GM19395 (cell line): ENCODE measurements around the gene TMEM44.
"Not testable (repeated sequence)": the region's sequence is repeated elsewhere in the genome, so short reads cannot be mapped to it uniquely, and the experiment has no call there.

Source experiments
- ATAC-seq: cut with Tn5 transposase; IDR thresholded peaks from one replicate; pipeline ENCODE4 v1.9.1; 2021; ENCODE audit warnings: mild to moderate bottlenecking, moderate library complexity; ENCODE audit not compliant: unreplicated experiment

TMEM44 gene

DNA sequence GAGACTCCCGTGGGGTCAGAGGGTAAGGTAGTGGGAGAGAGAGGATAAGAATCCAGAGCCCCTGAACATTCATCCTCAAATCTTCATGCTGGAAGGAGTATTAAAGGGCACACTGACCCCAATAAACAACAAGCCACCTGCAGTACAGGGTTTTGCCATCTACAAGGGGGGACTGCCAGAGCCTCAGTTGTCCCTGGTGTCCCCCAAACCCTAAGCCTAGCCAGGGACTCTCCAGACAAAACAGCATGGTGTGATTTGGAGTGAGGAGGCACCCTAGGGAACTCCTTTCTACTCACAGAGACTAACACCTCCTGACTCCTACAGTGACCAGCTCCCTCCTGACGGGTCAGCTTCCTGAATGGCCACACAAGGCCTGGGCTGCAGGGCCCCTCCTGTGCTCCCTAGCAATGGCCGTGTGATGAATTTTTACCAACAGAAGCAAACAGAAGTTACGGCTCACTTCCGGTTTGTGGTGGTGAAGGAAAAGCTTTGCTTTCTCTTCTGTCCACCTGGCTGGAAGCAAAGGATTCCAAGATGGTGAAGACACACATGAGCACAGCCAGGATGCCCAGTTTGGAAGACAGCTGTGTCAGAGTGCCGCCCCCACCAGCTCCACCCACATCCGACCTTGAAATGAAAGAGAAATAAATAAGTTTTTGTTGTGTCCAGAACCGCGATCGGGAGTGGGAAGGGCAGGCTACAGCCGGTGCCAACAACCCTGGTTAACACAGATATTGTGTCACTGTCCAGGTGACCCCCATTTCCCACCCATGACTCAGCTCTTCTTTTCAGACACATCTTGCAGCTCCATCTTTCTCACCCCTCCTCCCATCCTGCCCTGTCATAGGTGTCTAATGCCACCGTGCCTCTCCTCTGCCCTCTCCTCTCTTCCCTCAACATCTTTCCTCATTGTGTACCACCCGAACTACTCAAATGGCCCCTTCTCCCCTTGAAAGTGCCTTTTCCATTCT, 76.8 kb downstream of the TMEM44 start:
- no peak for ATAC-seq

DNA sequence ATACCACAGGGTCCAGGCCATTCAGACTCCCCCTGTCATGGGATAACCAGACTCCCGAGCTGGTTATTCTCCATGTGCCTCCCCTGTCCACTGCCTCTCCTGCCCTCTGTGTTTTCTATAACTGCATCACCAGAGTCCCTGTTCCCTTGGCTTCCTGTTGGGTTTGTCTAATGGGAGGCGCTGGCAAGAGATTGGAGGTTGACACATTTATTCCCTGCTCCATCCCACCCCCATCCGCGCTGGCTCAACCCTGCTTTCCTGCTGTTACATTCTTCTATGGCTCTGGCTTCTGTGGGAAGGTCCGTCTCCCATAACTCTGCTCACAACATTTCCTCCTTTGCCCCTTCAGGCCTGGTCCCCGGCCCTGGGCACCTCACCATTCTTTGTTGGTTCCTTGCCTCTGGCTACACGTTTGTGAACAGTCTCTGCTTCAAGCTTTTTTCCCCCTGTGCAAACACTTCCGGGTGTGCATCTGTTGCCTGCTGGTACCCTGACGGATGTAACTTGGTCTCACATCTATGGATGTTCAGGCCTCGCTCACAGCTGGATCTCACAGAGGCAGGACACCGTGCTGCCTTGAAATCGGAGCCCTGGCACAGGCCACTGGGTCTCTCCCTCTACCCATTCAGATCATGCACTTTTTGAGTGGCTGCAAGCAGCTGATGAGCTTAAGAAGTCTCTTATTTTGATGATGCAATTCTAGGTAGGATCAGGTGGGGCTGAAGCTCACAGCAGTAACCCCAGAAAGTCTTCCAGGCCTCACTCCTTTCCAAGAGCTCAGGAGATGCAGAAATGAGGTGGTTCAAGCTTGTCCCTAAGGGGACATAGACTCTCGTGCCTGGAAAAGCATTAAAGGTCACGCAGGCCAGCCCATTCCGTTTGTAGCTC, 77.8 kb downstream of the TMEM44 start:
- no peak for ATAC-seq

DNA sequence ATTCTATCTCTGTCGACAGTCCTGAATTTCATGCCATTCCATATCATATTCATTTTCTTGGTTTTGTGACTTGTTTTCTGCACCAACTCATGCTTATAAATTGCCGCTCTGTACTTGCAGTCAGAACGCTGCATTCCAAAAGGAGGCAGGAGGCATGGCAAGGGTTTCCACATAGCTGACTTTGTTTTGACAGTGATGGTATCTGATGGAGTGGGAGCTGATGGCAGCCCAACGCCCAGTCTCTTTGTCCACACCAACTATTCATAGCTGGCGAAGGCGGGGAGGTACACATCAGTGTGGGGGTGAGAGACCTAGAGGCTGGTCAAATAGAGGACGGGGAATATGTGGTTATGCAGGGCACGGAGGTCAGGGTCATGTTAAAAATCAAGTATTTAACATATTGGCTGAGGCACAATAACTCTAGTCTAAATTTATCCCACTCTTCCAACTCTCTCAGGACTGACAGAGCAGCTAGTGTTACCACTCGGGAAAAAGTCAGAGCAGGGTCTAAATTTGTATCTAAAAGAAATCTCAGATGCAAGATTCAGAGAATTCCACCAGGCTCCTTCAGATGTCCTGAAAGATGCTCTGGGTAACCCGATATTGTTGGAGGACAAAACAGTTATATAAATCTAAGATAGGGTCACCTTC, 78.6 kb downstream of the TMEM44 start:
- no peak for ATAC-seq

DNA sequence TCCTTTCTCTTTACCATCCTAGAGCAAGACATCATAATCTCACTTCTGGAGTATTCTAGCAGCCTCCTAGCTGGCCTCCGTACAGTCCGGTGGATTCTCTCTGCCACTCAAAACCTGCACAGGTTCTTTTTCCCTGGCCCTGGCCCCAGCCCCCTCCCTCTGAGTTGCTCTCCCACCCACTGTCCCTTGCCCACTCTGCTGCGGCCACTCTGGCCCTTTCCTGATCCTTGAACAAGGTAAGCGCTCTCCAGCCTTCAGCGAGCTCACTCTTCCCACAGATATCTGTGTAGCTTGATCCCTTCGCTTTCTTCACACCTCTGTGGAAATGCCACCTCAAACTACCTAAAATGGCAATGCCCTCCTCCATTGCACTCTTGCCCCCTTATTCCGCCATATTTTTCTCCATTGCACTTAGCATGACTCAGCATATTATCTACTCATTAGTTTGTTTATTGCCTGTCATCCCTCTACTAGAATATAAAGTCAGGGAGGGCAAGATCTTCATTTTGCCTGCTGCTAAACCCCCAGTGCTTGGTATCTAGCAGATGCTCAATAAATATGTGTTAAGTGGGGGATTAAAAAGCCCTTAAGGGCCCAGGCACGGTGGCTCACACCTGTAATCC, 80.8 kb downstream of the TMEM44 start:
- no peak for ATAC-seq

DNA sequence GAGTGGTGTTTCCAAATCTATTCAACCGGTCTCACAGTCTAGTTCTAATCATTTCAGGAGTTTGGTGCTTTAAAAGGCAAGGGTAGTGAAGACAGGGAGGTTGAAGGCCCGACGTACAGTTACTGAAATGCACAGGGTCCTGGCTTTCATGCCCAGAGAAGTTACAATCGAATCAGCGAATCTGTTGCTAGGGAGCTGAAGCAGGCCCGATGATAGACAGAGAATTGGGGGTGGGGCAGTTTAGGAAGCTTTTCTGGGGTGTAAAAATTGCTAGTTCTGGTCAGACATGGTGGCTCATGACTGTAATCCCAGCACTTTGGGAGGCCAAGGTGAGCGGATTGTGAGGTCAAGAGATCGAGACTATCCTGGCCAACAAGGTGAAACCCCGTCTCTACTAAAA, 83.4 kb downstream of the TMEM44 start:
- ATAC-seq = no peak

DNA sequence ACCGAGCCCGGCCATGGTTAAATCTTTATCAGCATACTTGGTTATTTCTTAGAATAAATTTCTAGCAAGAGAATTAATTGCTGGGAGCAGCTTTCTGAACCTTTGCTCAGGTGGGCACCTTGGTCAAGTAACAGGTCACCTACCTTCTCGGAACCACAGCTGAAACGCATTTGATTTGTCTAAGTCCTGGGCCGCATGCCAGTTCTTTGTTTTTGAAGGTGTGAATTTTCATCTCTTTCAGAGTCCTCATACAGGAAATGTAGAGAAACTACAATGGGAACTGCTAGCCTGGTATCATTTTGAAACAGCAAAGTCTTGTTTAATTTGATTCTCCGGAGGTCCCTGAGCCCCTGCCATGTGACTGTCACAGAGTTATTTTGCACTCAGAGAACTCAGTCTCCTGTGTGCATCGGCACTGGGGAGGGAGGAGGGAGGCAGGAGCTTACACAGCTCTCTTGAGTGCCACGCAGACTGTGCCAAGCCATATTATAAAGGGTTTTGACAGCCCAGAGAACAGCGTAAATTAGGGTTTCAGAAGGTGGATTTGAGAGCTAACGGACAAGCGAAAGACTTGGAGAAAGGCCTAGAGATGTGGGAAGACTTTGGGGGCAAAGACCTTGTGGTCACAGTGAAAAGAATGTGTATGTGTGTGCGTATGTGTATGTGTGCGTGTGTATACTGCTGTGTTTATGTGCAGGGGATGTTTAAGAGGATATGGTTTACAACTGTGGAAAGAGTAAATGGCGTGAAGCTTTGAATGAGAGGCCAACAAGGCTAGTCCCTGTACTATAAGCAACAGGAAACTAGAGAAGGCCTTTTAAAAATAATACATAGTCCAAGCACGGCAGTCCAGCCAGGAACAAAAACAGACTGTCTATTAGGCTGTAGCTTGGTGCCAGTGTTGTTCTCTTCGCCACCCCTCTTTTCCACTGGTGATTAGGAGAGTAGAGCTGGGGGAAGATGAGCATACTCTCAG, 84.6 kb downstream of the TMEM44 start:
- ATAC-seq = no peak

DNA sequence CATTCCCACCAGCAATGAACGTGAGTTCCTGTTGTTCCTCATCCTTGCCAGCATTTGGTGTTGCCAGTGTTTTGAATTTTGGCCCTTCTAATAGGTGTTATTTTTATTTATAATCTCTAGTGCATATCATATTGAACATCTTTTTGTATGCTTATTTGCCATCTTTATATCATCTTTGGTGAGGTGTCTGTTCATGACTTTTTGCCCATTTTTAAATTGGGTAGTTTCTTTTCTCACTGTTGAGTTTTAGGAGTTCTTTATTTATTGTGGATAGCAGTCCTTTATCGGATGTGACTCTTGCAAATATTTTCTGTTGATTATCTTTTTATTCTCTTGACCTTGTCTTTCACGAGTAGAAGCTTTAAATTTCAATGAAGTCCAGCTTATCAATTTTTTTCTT, 86.2 kb downstream of the TMEM44 start:
- no peak for ATAC-seq

DNA sequence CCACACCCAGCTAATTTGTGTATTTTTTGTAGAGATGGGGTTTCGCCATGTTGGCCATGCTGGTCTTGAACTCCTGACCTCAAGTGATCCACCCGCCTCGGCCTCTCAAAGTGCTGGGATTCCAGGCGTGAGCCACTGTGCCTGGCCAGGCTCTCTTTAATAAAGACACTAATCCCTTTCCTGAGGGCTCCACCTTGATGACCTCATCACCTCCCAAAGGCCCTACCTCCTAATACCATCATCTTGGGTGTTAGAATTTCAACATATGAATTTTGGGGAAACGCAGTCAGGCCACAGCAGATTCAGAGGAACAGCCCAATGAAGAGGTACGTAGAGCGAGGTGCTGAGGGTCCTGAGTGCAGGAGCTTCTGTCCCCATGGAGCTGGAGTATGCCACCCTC, 87.7 kb downstream of the TMEM44 start:
- ATAC-seq = not testable (repeated sequence)

DNA sequence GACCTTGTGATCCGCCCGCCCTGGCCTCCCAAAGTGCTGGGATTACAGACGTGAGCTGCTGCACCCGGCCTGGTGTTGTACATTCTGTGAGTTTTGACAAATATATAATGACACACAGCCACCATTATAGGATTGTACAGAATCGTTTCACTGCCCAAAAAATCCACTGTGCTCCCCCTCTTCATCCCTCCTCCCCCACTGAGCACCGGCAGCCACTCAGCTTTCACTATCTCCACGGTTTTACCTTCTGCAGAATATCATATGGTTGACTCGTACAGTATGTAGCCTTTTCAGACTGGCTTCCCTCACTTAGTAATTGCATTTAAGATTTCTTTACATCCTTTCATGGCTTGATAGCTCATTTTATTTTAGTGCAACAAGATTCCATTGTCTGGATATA, 89.7 kb downstream of the TMEM44 start:
- ATAC-seq = no peak

DNA sequence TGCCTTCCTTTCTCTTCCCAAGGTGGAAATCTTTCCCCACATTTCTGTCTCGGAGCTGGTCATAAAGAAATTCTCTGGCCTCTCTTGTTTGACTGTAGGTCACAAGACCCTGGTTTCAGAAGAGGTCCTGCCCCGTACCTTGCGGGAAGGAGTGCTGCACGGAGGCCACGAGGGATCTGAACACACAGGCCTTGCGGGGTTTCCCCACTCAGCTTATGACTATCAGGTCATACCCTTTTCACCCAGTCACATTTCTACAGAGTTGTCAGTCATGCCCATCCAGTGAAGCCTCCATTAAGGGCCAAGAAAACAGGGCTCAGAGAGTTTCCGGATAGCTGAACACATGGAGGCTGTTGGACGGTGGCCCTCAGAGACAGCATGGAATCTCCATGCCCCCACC, 91.7 kb downstream of the TMEM44 start:
- ATAC-seq = no peak

DNA sequence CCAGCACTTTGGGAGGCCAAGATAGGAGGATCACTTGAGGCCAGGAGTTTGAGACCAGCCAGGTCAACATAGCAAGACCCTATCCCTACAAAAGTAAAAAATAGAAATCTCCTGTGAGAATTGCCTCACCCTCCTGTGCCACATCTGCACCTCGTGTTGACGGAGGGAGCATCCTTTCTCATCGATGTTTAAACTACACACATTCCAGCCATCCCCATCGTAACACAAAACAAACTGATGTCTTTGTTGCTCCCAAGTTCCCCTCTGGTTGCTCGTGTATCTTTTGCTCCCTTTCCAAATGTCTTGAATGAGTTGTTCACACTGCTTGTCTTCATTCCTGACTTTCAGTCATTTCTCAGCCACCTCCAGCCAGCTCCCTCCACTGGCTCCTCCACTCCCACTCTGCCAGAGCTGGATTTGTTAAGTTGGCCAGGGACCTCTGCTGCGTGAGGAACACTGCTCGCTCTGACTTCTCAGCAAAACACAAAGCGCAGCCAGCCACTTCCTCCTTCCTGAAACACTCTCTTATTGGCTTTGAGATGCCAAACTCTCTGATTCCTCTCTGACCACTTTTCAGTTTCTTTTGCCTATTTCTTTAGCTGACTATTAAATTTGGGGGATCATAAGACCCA, 92.8 kb downstream of the TMEM44 start:
- ATAC-seq = no peak

DNA sequence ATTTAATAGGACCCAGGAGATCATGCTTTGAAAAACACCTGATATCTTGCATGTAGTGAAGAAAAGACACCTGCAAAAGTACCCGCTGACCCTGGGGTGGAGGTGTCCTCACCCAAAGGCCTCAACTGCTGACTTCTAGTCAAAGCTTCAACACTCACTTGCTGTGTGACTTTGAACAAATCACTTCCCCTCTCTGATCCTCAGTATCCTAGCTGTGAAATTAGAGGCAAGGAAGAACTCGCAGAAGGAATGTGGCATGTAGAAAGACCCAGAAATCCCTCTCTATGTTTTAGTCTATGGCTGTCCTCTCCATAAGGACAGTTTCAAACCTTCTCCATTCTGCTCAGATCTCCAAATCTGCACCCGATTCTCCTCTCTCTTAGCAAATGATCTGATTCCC, 93.7 kb downstream of the TMEM44 start:
- ATAC-seq = no peak

DNA sequence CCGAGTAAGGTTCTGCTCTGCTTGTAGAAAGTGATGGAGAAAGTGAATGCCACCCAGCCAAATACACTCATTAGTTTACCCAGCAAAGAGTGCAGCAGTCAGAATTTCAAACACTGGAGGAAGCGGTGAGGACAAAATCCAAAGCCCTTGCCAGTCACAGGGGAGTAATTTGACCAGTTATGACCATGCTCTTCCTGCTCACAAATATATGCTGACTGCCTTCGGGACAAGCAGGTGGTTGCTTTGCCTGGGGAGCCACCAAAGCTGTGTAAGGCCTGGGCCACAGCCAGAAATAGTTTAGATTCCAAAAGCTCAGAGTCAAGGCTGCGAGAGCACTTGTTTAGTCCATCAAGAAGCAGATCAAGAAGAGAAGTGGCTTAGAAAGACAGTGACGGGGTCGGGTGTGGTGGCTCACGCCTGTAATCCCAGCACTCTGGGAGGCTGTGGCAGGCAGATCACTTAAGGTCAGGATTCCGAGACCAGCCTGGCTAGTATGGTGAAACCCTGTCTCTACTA, 95.4 kb downstream of the TMEM44 start:
- ATAC-seq = no peak
